Upper lobe of left lung (tissue), 6 donors: ENCODE data around the gene SCAF4. TPM values are rescaled to one million over a fixed set of nuclear protein-coding genes. Genes with fewer than 3 reads are reported as not detected.

Experiments used
- ATAC-seq, 2 donors: fragments of 200-7000 bp; cut with Tn5 transposase; one replicate each; pipeline ENCODE4 v1.9.1; 2022; ENCODE audit warnings: mild to moderate bottlenecking in 2 of 2, moderate library complexity in 2 of 2; ENCODE audit not compliant: low FRiP score in 2 of 2
- DNase-seq, 2 donors: peaks; one replicate each; pipeline ENCODE4 v3.0.0-alpha.2; 2019 to 2020
- H3K27ac ChIP-seq, 4 donors: fragments of 200-600 bp; sonication (generic); one replicate each; pipeline ENCODE4 v1.5.1; 2016 to 2019
- H3K27me3 ChIP-seq, 4 donors: fragments of 200-600 bp; sonication (generic); one replicate each; pipeline ENCODE4 v1.5.1; 2017 to 2019
- H3K36me3 ChIP-seq, 4 donors: fragments of 200-600 bp; sonication (generic); one replicate each; pipeline ENCODE4 v1.5.1; 2016 to 2019
- H3K4me1 ChIP-seq, 4 donors: fragments of 200-600 bp; sonication (generic); one replicate each; pipeline ENCODE4 v1.5.1; 2018 to 2019
- H3K4me3 ChIP-seq, 4 donors: fragments of 200-600 bp; sonication (generic); one replicate each; pipeline ENCODE4 v1.5.1; 2017 to 2019; ENCODE audit warnings: mild to moderate bottlenecking in 2 of 4, moderate library complexity in 1 of 4
- H3K9me3 ChIP-seq, 4 donors: fragments of 200-600 bp; sonication (generic); one replicate each; pipeline ENCODE4 v1.5.1; 2018 to 2019
- EP300 ChIP-seq, 4 donors: sonication (generic); formaldehyde crosslinking; IDR thresholded peaks; one replicate each; pipeline ENCODE4 v1.5.1; 2017; ENCODE audit warnings: antibody characterized with exemption in 4 of 4, control low read depth in 2 of 4
- POLR2A ChIP-seq, 4 donors: fragments of 450-650 bp; IDR thresholded peaks; one replicate each; pipeline ENCODE4 v1.5.1; 2016 to 2017; ENCODE audit warnings: antibody characterized with exemption in 4 of 4, mild to moderate bottlenecking in 2 of 4
- POLR2AphosphoS5 ChIP-seq, 2 donors: sonication (generic); formaldehyde crosslinking; IDR thresholded peaks; one replicate each; pipeline ENCODE4 v1.5.1; 2017; ENCODE audit warnings: antibody characterized with exemption in 2 of 2
- WGBS, 2 donors: methylation state at CpG; one replicate each; pipeline ENCODE4 v1.1.5; 2017 to 2018; 5-methylcytosine and 5-hydroxymethylcytosine counted together
- total RNA-seq, 6 donors: library from RNA; depleted of rRNA in 4 of 6; stranded (reverse); fragments of >200 nt in 4 of 6; gene quantifications; one replicate each; pipeline versions ENCODE4 v1.1.0 to v1.2.1, GENCODE V29; 2016 to 2021
- TF ChIP-seq, protein P1 (sequence below), 6 experiments: fragments of 450-650 bp in 4 of 6; fragments of 200-600 bp in 2 of 6; sonication (generic) in 2 of 6; IDR thresholded peaks; one replicate each; pipeline ENCODE4 v1.5.1; 2016 to 2019; ENCODE audit warnings: antibody characterized with exemption in 6 of 6
- donor health status: DM: no; HTN: no; CAD: no; lungs with moderate emphysema.
- donor health status: DM: no; HTN: yes; CAD: no; lungs with severe emphysema.

The SCAF4 gene, protein sequence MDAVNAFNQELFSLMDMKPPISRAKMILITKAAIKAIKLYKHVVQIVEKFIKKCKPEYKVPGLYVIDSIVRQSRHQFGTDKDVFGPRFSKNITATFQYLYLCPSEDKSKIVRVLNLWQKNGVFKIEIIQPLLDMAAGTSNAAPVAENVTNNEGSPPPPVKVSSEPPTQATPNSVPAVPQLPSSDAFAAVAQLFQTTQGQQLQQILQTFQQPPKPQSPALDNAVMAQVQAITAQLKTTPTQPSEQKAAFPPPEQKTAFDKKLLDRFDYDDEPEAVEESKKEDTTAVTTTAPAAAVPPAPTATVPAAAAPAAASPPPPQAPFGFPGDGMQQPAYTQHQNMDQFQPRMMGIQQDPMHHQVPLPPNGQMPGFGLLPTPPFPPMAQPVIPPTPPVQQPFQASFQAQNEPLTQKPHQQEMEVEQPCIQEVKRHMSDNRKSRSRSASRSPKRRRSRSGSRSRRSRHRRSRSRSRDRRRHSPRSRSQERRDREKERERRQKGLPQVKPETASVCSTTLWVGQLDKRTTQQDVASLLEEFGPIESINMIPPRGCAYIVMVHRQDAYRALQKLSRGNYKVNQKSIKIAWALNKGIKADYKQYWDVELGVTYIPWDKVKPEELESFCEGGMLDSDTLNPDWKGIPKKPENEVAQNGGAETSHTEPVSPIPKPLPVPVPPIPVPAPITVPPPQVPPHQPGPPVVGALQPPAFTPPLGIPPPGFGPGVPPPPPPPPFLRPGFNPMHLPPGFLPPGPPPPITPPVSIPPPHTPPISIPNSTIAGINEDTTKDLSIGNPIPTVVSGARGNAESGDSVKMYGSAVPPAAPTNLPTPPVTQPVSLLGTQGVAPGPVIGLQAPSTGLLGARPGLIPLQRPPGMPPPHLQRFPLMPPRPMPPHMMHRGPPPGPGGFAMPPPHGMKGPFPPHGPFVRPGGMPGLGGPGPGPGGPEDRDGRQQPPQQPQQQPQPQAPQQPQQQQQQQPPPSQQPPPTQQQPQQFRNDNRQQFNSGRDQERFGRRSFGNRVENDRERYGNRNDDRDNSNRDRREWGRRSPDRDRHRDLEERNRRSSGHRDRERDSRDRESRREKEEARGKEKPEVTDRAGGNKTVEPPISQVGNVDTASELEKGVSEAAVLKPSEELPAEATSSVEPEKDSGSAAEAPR
- total RNA-seq = 10 to 100 TPM; 21.3 to 36.7 (median 29.4) TPM

DNA sequence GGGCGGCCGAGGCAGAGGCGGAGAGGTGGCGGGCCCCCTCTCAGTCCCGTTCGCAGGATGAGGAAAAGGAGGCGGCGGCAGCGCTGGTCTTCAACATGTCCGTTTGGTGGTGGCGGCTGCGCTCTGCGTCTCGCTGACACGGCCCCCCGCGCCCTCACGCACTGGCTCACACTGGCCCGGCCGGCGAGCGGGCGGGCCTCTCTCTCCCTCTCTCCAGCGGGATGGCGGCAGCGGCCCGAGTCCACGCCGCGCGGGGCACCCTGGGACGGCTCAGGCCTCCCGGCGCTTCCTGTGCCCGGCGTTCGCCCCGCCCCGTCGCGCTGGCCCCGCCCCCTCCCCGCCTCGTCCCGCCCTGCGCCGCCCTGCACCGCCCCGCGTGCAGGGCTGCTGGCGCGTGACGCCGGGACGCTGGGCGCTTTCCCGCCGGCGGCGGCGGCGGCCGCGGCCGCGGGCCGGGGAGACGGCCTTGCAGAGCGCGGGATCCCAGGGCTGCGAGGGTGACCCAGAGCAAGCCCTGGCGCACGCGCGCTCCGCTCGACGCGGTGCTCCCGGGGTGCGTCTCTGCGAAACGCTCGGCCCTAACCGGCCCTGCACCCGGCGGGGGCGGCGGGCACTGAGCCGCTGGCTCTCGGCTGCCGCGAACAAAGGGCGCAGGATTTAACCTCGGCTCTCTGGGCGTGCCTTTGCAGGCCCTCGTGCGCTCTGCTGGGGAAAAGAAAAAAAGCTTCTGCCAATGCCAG is at the start of gene SCAF4:
Gene SCAF4, minus strand, starts transcription at position 262 of the 740 bp plus-strand sequence. CDS start 426 bp downstream, outside the sequence.
- ATAC-seq (peak; percentile 95 to 96), DNase-seq (peak; percentile 91 to 98)
- Histone ChIP-seq H3K9me3 (no peaks in the 10 kb centered on the region), H3K27me3 (no peaks in the 10 kb centered on the region), H3K4me3 (peak within 1 kb of the TSS; percentile 83 to 99 (median 96)), H3K27ac (peak within 1 kb of the TSS; percentile 94 to 99 (median 96)), H3K36me3 (no peaks in the 10 kb centered on the region), H3K4me1 (peaks cover 32 to 46% (median 37%) of the 10 kb centered on the region in 4 donors)
- WGBS, 2 donors = 0% methylated on average over 11 to 18 of the region's 98 CpGs
- peak in 1 of 4 donors; percentile 38 for TF ChIP-seq EP300 (IDR thresholded peaks at IDR 0.05)
- peak; percentile 72 to 93 for TF ChIP-seq POLR2AphosphoS5 (IDR thresholded peaks at IDR 0.05)
- TF ChIP-seq, protein P1, sequence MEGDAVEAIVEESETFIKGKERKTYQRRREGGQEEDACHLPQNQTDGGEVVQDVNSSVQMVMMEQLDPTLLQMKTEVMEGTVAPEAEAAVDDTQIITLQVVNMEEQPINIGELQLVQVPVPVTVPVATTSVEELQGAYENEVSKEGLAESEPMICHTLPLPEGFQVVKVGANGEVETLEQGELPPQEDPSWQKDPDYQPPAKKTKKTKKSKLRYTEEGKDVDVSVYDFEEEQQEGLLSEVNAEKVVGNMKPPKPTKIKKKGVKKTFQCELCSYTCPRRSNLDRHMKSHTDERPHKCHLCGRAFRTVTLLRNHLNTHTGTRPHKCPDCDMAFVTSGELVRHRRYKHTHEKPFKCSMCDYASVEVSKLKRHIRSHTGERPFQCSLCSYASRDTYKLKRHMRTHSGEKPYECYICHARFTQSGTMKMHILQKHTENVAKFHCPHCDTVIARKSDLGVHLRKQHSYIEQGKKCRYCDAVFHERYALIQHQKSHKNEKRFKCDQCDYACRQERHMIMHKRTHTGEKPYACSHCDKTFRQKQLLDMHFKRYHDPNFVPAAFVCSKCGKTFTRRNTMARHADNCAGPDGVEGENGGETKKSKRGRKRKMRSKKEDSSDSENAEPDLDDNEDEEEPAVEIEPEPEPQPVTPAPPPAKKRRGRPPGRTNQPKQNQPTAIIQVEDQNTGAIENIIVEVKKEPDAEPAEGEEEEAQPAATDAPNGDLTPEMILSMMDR (IDR thresholded peaks at IDR 0.05) = no peak
- TF ChIP-seq POLR2A (IDR thresholded peaks at IDR 0.05) = peak in 3 of 4 donors; percentile 83 to 95 (median 91)

DNA sequence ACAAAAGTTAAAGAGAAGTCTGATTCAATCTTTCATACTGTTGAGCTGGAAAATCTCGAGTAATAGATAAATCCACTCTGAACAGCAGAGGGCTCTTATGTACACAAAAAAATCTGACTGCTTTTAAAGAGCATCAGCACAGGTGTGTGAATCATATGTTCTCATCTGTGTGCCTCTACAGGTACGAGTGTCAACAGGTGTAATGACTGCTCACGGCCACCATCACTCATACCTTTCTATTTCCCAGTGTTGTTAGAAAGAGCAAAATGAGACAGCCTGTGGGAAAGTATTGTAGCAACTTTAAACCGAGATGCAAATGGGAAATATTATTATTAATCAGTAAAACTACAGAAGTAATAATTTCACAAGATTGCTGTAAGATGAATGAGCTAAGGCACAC is 49.0 kb upstream of the SCAF4 start:
- Histone ChIP-seq H3K36me3 (no peaks in the 10 kb centered on the region), H3K27ac (no peak overlapping the region), H3K4me1 (peaks cover 0 to 3% (median under 1%) of the 10 kb centered on the region in 4 donors), H3K9me3 (no peaks in the 10 kb centered on the region), H3K27me3 (no peaks in the 10 kb centered on the region), H3K4me3 (no peak overlapping the region)
- TF ChIP-seq, protein P1 (IDR thresholded peaks at IDR 0.05) = peak in 2 of 6 experiments; percentile 18 to 41
- TF ChIP-seq POLR2AphosphoS5 (IDR thresholded peaks at IDR 0.05) = no peak
- WGBS, 2 donors = 69 to 72% methylated on average over 4 of the region's 4 CpGs
- ATAC-seq (peak; percentile 31 to 57), DNase-seq (no peak)

DNA sequence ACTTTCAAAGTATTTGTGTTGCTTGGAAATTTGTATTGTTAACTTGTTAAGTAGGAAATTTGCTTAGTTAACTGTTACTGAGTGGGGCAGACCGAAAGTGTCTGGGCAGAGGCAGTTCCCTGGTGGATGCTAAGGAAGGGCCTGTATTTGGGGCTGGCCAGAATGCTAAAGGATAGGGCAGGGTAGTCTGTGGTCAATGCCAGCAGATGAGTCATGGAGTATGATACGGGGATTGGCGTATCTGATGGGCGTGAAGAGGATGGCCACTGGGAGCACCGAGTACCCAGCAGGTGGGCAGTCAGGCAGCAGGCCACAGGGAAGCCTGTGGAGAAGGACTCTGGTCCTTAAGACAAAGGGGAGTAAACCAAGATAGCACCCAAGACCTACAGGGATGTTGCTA is 46.6 kb upstream of the SCAF4 start:
- Histone ChIP-seq H3K27ac (no peak overlapping the region), H3K36me3 (no peaks in the 10 kb centered on the region), H3K27me3 (no peaks in the 10 kb centered on the region), H3K9me3 (no peaks in the 10 kb centered on the region), H3K4me1 (no peaks in the 10 kb centered on the region), H3K4me3 (no peak overlapping the region)
- peak in 1 of 2 donors; percentile 12 for ATAC-seq
- WGBS, 2 donors = 86 to 89% methylated on average over 5 of the region's 5 CpGs
- no peak for DNase-seq
- TF ChIP-seq, protein P1 (IDR thresholded peaks at IDR 0.05) = no peak
- TF ChIP-seq EP300 (IDR thresholded peaks at IDR 0.05) = no peak
- TF ChIP-seq POLR2A (IDR thresholded peaks at IDR 0.05) = no peak
- no peak for TF ChIP-seq POLR2AphosphoS5 (IDR thresholded peaks at IDR 0.05)

DNA sequence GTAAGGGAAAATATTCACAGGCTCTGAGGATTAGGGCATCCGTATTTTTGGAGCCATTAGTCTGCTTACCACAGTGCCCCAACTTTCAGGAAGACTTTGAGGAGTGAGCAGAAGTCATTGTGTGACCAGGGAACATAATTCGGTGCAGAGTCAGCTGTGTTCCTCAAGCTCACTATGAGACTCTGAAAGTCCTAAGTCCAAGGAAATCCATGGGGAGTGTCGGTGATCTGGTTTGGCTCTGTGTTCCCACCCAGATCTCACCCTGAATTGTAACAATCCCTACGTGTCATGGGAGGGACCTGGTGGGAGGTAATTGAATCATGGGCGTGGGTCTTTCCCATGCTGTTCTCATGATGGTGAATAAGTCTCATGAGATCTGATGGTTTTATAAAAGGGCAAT is 45.9 kb upstream of the SCAF4 start:
- Histone ChIP-seq H3K27me3 (no peaks in the 10 kb centered on the region), H3K36me3 (no peaks in the 10 kb centered on the region), H3K4me1 (no peaks in the 10 kb centered on the region), H3K4me3 (no peak overlapping the region), H3K9me3 (no peaks in the 10 kb centered on the region), H3K27ac (no peak overlapping the region)
- TF ChIP-seq POLR2AphosphoS5 (IDR thresholded peaks at IDR 0.05) (no peak), POLR2A (IDR thresholded peaks at IDR 0.05) (no peak), EP300 (IDR thresholded peaks at IDR 0.05) (no peak)
- TF ChIP-seq, protein P1 (IDR thresholded peaks at IDR 0.05) = no peak
- WGBS, 2 donors = 72 to 90% methylated on average over 5 of the region's 5 CpGs
- no peak for ATAC-seq
- DNase-seq = no peak
